Spleen (tissue), 7 donors: Measurements from ENCODE around the gene PURB.

ENCODE experiments used
- CTCF ChIP-seq, 11 experiments: fragments of 200-600 bp in 7 of 11; fragments of 450-650 bp in 4 of 11; sonication (generic) in 4 of 11; IDR thresholded peaks in 8 of 11; conservative IDR thresholded peaks in 3 of 11; 1 replicate in 7 of 11; 2 replicates in 4 of 11; pipeline versions ENCODE4 v1.4.0 to v1.8.0; 2016 to 2021; ENCODE audit warnings: antibody characterized with exemption in 11 of 11, inconsistent platforms in 4 of 11, mild to moderate bottlenecking in 1 of 11
- POLR2A ChIP-seq, 3 donors: fragments of 450-650 bp; IDR thresholded peaks; one replicate each; pipeline ENCODE4 v1.5.1; 2017; ENCODE audit warnings: antibody characterized with exemption in 3 of 3, mild to moderate bottlenecking in 1 of 3
- donor health status: DM: no; HTN: no; CAD: no; lungs with moderate emphysema.
- donor health status: DM: no; HTN: no; CAD: no.
- donor health status: DM: no; HTN: no; CAD: no.

- TF ChIP-seq CTCF (IDR thresholded peaks at IDR 0.05 in 8 of 11, conservative IDR thresholded peaks at IDR 0.05 in 3 of 11) (peak; percentile 65 to 98 (median 91)), POLR2A (IDR thresholded peaks at IDR 0.05) (no peak)
Observed at GRCh38 chr7:44847509-44847919, 37.8 kb downstream of the PURB start.
